Sigmoid colon (tissue), 7 donors: Measurements from ENCODE around the gene PDE11A. TPM values are rescaled to one million over a fixed set of nuclear protein-coding genes. Genes with fewer than 3 reads are reported as not detected.

Experiments used
- DNase-seq: peaks from one replicate; pipeline ENCODE4 v3.0.0-alpha.2; 2019
- H3K27ac ChIP-seq, 4 donors: fragments of 200-600 bp; sonication (generic); one replicate each; pipeline ENCODE4 v1.5.1; 2016 to 2019; ENCODE audit warnings: mild to moderate bottlenecking in 1 of 4
- H3K27me3 ChIP-seq, 3 donors: fragments of 200-600 bp; sonication (generic); one replicate each; pipeline ENCODE4 v1.5.1; 2019; ENCODE audit warnings: mild to moderate bottlenecking in 1 of 3
- H3K36me3 ChIP-seq, 4 donors: fragments of 200-600 bp; sonication (generic); one replicate each; pipeline ENCODE4 v1.5.1; 2016 to 2019
- H3K4me1 ChIP-seq, 4 donors: fragments of 200-600 bp; sonication (generic); one replicate each; pipeline ENCODE4 v1.5.1; 2017 to 2019
- H3K4me3 ChIP-seq, 4 donors: fragments of 200-600 bp; sonication (generic); one replicate each; pipeline ENCODE4 v1.5.1; 2017 to 2019; ENCODE audit warnings: mild to moderate bottlenecking in 2 of 4, moderate library complexity in 1 of 4
- H3K9me3 ChIP-seq, 4 donors: fragments of 200-600 bp in 3 of 4; sonication (generic) in 3 of 4; one replicate each; pipeline versions ENCODE4 v1.5.1 to v1.6.1; 2013 to 2019
- EP300 ChIP-seq, 4 donors: sonication (generic); formaldehyde crosslinking; IDR thresholded peaks; one replicate each; pipeline ENCODE4 v1.6.1; 2017; ENCODE audit warnings: antibody characterized with exemption in 4 of 4
- POLR2A ChIP-seq, 2 donors: fragments of 450-650 bp; IDR thresholded peaks; one replicate each; pipeline ENCODE4 v1.6.1; 2016; ENCODE audit warnings: antibody characterized with exemption in 2 of 2, mild to moderate bottlenecking in 2 of 2, moderate library complexity in 2 of 2
- POLR2AphosphoS5 ChIP-seq, 4 donors: sonication (generic); formaldehyde crosslinking; IDR thresholded peaks; one replicate each; pipeline ENCODE4 v1.6.1; 2017; ENCODE audit warnings: antibody characterized with exemption in 4 of 4
- WGBS, 2 donors: extraction: QIAGEN DNeasy Blood & Tissue Kit; methylation state at CpG; one replicate each; pipeline ENCODE4 v1.1.7; 2013; 5-methylcytosine and 5-hydroxymethylcytosine counted together
- intact Hi-C: fragments of 100-400 bp; cut with DNase I; formaldehyde crosslinking; loops from one replicate; pipeline ENCODE4 v1.15.1; 2023
- polyA plus RNA-seq, 3 donors: library from polyadenylated mRNA; stranded (reverse); fragments of 200-250 nt; gene quantifications; one replicate each; pipeline ENCODE4 v1.2.3, GENCODE V29; 2013
- total RNA-seq, 4 donors: library from RNA; depleted of rRNA; stranded (reverse); fragments of >200 nt; gene quantifications; one replicate each; pipeline ENCODE4 v1.1.0, GENCODE V29; 2016
- TF ChIP-seq, protein P1 (sequence below), 4 experiments: fragments of 450-650 bp in 3 of 4; fragments of 200-600 bp in 1 of 4; IDR thresholded peaks; one replicate each; pipeline ENCODE4 v1.5.1; 2016 to 2019; ENCODE audit warnings: antibody characterized with exemption in 4 of 4, mild to moderate bottlenecking in 3 of 4, moderate library complexity in 2 of 4
- donor health status: healthy with polysubstance abuse.
- donor health status: Bipolar disorder and iron deficiency.
- donor health status: healthy.

PDE11A gene
- total and polyA plus RNA-seq, 7 donors: 0.57 to 16.8 (median 4.3) TPM; not detected in 2

- no peak for DNase-seq
- H3K4me1 ChIP-seq: peaks cover 0 to 6% (median 2%) of the 10 kb centered on the region in 4 donors
- 55 to 64% methylated on average over 4 of the region's 4 CpGs for WGBS, 2 donors
These were observed 443.1 kb downstream of the PDE11A start for GRCh38 chr2:177629357-177630024.

GRCh38 chr2:177628831-177629230 is 443.7 kb downstream of the PDE11A start:
- intact Hi-C loops: no loop called here
- 76 to 88% methylated on average over 5 of the region's 5 CpGs for WGBS, 2 donors
- no peak overlapping the region for H3K27ac ChIP-seq

More at GRCh38 chr2:177629357-177630024, 443.1 kb downstream of the PDE11A start:
- no peaks in the 10 kb centered on the region for H3K36me3 ChIP-seq
- no peak overlapping the region for H3K4me3 ChIP-seq
- intact Hi-C loops: no loop called here
- H3K27me3 ChIP-seq: no peaks in the 10 kb centered on the region
- H3K9me3 ChIP-seq: no peaks in the 10 kb centered on the region
- no peak overlapping the region for H3K27ac ChIP-seq
- TF ChIP-seq POLR2AphosphoS5 (IDR thresholded peaks at IDR 0.05) (no peak), EP300 (IDR thresholded peaks at IDR 0.05) (no peak), POLR2A (IDR thresholded peaks at IDR 0.05) (no peak)
- TF ChIP-seq, protein P1, sequence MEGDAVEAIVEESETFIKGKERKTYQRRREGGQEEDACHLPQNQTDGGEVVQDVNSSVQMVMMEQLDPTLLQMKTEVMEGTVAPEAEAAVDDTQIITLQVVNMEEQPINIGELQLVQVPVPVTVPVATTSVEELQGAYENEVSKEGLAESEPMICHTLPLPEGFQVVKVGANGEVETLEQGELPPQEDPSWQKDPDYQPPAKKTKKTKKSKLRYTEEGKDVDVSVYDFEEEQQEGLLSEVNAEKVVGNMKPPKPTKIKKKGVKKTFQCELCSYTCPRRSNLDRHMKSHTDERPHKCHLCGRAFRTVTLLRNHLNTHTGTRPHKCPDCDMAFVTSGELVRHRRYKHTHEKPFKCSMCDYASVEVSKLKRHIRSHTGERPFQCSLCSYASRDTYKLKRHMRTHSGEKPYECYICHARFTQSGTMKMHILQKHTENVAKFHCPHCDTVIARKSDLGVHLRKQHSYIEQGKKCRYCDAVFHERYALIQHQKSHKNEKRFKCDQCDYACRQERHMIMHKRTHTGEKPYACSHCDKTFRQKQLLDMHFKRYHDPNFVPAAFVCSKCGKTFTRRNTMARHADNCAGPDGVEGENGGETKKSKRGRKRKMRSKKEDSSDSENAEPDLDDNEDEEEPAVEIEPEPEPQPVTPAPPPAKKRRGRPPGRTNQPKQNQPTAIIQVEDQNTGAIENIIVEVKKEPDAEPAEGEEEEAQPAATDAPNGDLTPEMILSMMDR (IDR thresholded peaks at IDR 0.05): no peak

DNA sequence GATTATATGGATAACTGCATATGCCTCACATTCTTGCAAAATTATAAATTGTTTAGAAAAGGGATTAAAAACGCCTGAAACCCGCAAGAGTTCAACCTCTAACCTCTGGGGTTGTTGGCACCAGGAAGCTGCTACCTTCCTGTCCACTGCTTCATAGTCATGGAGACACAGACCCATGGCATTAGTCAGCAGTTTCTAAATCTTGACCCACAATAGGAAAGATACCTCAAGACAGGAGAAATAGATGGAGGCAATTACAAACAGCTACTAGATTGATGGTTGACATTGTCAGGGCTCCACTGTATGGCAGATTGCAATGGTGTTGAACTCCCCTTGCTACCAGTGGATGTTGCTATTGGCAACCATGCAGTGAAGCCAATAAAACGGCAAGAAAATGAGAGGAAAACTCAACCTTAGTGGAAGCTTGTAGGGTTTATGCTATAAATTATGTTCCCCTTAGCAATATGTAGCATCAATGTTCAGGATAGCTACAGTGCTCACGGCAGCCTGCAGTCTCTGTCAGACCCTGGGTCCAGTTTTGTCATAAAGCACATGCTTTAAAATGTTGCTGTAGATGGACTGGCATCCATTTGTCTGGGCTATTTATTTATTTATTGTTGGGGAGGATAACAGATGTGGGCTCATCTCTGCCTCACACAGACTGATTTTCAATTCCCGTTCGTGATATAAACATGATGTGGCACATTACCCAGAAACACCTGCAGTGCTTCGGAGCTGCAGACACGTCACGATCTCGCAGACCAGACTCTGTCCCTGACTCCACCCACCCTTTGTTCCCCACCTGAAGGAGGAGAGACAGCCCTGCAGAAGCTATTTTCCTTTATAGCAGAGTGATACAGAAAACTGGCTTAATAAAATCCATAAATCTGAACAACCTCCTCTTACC is 446.6 kb downstream of the PDE11A start:
- no peak overlapping the region for H3K27ac ChIP-seq
- no peaks in the 10 kb centered on the region for H3K27me3 ChIP-seq
- no peaks in the 10 kb centered on the region for H3K9me3 ChIP-seq
- no peaks in the 10 kb centered on the region for H3K4me1 ChIP-seq
- DNase-seq: no peak
- no peak overlapping the region for H3K4me3 ChIP-seq
- TF ChIP-seq POLR2AphosphoS5 (IDR thresholded peaks at IDR 0.05) (no peak), POLR2A (IDR thresholded peaks at IDR 0.05) (no peak), EP300 (IDR thresholded peaks at IDR 0.05) (no peak)
- TF ChIP-seq, protein P1 (IDR thresholded peaks at IDR 0.05): no peak
- 44 to 55% methylated on average over 10 of the region's 10 CpGs for WGBS, 2 donors
- intact Hi-C loops: no loop called here
- H3K36me3 ChIP-seq: no peaks in the 10 kb centered on the region

More at GRCh38 chr2:177628831-177629230, 443.7 kb downstream of the PDE11A start:
- TF ChIP-seq, protein P1 (IDR thresholded peaks at IDR 0.05): no peak
- TF ChIP-seq POLR2A (IDR thresholded peaks at IDR 0.05): no peak
- TF ChIP-seq EP300 (IDR thresholded peaks at IDR 0.05): no peak
- TF ChIP-seq POLR2AphosphoS5 (IDR thresholded peaks at IDR 0.05): no peak
- no peak for DNase-seq
- no peak overlapping the region for H3K4me3 ChIP-seq
- peaks cover 0 to 3% (median under 1%) of the 10 kb centered on the region in 4 donors for H3K4me1 ChIP-seq
- no peaks in the 10 kb centered on the region for H3K36me3 ChIP-seq
- H3K27me3 ChIP-seq: no peaks in the 10 kb centered on the region
- H3K9me3 ChIP-seq: no peaks in the 10 kb centered on the region

GRCh38 chr2:177622521-177622920 is 450.1 kb downstream of the PDE11A start:
- H3K36me3 ChIP-seq: no peaks in the 10 kb centered on the region
- WGBS, 2 donors: 51 to 96% methylated on average over 4 of the region's 4 CpGs
- H3K27ac ChIP-seq: no peak overlapping the region
- no peak for TF ChIP-seq POLR2A (IDR thresholded peaks at IDR 0.05)
- no peak for TF ChIP-seq EP300 (IDR thresholded peaks at IDR 0.05)
- TF ChIP-seq POLR2AphosphoS5 (IDR thresholded peaks at IDR 0.05): no peak
- TF ChIP-seq, protein P1 (IDR thresholded peaks at IDR 0.05): peak in 1 of 4 experiments; percentile 49
- no peaks in the 10 kb centered on the region for H3K27me3 ChIP-seq
- DNase-seq: no peak
- no peaks in the 10 kb centered on the region for H3K9me3 ChIP-seq
- peaks cover 0 to 8% (median 6%) of the 10 kb centered on the region in 4 donors for H3K4me1 ChIP-seq
- intact Hi-C loops: no loop called here
- no peak overlapping the region for H3K4me3 ChIP-seq
